ENCODE results near the gene NT5C2.

DNA sequence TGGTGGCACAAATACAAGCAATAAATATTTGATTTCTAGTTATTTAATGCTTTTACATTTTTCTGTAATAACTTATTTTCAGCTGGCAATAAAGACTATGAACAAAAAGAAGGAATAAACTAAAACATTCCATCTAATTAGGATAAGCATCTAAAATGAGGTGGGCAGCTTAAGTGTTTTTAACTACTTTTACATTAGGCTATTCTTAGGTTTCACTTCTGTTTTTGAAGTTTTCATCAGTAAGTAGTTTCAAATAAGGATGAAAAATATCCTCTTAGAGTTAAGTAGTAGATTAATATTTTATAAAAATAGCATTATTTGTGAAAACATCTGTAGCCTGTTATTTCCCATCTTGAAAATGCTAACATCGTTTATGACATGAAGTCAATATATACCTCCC is 15.9 kb downstream of the NT5C2 start:
- TF ChIP-seq, protein P1, sequence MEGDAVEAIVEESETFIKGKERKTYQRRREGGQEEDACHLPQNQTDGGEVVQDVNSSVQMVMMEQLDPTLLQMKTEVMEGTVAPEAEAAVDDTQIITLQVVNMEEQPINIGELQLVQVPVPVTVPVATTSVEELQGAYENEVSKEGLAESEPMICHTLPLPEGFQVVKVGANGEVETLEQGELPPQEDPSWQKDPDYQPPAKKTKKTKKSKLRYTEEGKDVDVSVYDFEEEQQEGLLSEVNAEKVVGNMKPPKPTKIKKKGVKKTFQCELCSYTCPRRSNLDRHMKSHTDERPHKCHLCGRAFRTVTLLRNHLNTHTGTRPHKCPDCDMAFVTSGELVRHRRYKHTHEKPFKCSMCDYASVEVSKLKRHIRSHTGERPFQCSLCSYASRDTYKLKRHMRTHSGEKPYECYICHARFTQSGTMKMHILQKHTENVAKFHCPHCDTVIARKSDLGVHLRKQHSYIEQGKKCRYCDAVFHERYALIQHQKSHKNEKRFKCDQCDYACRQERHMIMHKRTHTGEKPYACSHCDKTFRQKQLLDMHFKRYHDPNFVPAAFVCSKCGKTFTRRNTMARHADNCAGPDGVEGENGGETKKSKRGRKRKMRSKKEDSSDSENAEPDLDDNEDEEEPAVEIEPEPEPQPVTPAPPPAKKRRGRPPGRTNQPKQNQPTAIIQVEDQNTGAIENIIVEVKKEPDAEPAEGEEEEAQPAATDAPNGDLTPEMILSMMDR (IDR thresholded peaks at IDR 0.05) = no peak
- TF ChIP-seq POLR2A (IDR thresholded peaks at IDR 0.05) = no peak
